Right hindlimb (tissue), 1 donor: ENCODE results near the gene CA10.

ENCODE experiments used
- DNase-seq: peaks from one replicate; pipeline ENCODE4 v3.0.0-alpha.2; 2018

The CA10 gene

DNA sequence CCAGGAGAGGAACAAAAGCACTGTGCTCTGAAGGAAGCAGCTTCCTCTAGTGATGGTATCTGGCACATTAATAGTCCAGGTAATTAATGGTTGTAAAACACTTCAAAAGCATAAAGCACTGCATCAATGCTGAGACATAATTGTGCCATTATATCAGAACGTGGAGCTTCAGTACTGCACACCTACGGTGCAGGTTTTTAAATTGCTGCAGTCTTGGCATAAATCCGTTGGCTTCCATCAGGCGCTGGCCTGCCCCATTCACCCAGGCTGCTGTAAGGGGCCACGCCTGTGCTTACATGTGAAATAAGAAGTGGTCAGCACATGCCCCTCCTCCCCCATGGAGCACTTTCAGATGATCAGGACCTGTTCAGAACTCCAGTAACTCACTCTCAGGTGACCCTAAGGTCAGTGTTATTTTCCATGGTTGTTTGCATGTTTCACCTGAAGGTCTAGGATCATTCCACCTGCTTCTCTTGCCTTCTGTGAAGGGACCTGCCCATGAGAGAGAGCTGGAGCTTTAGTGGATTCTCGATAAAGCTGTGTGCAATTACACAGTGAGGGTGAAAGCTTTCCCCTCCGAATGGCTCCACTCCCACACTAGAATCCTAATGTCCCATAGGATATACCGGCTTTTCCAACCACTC lies 345.3 kb downstream of the CA10 start:
- no peak for DNase-seq

- no peak for DNase-seq
Observed at GRCh38 chr17:51807460-51807859, 351.1 kb downstream of the CA10 start.

DNA sequence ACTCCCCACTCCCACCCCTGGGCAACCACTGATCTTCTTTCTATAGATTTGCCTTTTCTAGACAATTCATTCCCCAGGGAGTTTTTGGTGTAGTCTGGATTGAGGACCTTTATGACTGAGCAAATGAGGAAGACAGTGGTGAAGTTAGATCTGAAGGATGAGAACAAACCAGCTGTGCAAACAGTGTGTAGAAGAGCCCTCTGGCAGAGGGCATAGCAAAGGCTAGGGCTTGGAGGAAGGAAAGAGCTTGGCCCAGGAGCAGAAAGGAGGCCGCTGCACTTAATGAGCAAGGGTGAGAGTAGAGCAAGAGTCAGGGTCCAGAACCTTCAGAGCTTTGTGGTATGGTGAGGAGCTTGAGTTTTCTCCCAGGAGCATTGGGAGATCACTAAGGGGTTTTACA lies 352.7 kb downstream of the CA10 start:
- no peak for DNase-seq

- no peak for DNase-seq
Observed at GRCh38 chr17:51805185-51805584, 353.3 kb downstream of the CA10 start.

GRCh38 chr17:51803161-51803560 lies 355.4 kb downstream of the CA10 start:
- no peak for DNase-seq

DNA sequence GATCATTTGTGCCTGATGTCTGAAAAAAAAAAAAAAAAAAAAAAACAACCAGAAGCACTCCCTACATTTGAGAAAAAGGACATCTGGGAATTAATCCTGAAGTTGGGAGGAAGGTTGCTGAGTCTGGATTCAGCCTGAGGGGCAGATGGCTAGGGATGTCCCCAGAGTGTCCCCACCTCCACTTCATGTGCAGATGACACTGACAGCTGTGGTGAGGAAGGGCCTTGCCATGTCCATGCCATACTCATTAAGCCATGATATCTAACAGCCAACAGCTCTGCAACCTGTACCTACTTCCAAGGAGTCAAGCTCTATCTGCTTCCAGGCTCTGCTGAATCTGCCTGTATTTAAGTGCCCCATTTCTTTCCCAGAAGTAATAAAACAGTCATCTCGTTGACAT lies 356.0 kb downstream of the CA10 start:
- no peak for DNase-seq

GRCh38 chr17:51801626-51802025 lies 356.9 kb downstream of the CA10 start:
- no peak for DNase-seq

GRCh38 chr17:51799981-51800380 lies 358.5 kb downstream of the CA10 start:
- no peak for DNase-seq

- DNase-seq: no peak
Observed at GRCh38 chr17:51799240-51799639, 359.3 kb downstream of the CA10 start.

GRCh38 chr17:51797150-51797549 lies 361.4 kb downstream of the CA10 start:
- no peak for DNase-seq

GRCh38 chr17:51796026-51796425 lies 362.5 kb downstream of the CA10 start:
- no peak for DNase-seq

DNA sequence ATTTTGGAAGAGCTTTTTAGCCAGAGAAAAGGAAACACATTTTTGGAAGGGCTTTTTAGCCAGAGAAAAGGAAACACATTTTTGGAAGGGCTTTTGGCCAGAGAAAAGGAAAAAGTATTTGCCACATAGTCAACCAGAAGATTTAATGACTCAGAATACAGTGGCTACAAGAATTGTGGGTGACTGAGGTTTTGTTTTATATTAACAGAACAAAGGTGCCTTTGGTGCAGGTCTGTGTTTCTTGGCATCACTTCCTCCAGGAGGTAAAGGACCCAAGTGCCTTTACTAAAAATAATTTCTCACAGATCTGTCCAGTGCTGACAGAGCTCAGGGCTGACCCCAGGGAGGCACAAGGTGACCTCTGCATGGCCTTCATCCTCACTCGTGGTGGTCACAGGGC lies 363.1 kb downstream of the CA10 start:
- DNase-seq: no peak

DNA sequence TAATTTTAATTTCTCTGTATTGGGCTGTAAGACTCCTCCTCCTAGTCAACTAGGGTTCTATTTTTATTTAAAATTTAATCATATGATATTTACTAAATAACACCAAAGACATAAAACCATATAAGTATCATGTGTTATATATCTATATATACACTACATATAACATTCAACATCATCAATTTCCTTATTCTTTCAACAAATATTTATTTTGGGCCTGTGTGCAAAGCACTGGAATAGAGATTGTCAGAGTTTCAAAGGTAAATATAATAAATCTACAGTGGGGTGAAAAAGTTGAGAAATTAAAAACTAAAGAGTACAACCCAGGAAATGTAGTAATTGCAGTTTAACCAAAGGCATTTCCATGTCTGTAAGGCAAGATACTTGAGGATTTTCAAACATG lies 364.0 kb downstream of the CA10 start:
- no peak for DNase-seq

DNA sequence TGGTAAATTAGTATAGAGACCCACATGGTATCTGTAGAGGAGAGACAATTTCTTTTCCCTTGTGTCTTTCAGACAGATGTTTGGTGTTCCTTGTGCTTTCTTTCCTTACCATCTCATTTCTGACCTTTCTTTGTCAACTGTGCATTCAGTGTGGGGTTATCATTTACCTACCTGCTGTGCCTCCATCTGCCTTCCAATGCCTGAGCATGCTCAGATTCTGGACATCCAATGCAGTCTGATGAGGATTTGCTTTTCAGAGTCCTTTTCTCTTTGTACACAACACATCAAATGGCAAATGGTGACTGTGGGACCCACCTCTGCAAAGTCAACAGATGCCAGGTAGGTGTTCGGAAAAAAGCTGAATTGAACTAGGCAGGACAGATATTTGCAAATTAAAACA lies 364.8 kb downstream of the CA10 start:
- no peak for DNase-seq

- no peak for DNase-seq
Observed at GRCh38 chr17:51778842-51779241, 379.7 kb downstream of the CA10 start.

DNA sequence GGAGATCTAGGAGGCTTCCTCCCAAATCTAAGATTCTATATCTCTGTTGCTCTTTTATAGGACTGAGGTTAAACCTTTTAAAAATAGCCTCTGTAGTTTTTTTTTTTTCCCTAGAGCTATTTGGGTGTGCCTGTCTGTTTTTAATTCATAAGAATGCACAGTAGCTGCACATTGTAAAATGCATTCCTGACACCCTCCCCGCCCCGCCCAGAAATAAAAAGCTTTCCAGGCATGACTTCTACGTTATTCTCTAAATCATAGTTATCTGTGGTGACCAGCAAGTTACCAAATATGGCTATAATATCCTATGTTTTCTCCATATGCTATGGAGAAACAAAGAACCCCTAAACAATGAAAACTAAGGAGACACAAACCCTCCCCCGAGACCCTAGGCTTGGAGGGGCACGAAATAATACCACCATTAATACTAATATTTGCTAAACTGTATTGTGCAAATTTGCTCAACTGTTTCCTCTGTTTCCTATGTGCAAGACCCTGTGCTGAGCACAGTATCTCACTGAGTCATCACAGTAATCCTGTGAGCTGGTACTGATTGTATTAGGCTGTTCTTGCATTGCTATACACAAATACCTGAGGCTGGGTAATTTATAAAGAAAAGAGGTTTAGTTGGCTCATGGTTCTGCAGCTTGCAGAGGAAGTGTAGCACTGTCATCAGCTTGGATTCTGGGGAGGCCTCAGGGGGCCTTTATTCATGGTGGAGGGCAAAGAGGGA lies 388.3 kb downstream of the CA10 start:
- no peak for DNase-seq

DNA sequence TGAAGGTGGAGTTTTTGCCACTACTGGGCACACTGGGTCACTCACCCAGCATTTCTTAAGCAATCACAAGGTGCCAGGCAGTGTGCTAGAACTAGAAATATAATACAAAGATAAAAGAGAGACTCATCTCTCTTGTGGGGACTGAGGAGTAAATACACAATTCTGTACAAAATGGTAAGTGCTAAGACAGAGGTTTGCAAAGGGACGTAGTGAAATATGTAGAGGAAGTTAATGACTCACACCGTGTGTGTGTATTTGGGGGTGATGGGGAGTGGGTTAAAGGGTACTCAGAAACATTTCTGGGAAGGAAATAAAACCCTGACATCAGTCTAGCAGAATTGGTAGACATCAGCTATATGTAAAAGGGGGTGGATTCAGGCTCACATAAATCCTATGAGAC lies 389.3 kb downstream of the CA10 start:
- DNase-seq: no peak

- DNase-seq: no peak
Observed at GRCh38 chr17:51768706-51769105, 389.8 kb downstream of the CA10 start.

DNA sequence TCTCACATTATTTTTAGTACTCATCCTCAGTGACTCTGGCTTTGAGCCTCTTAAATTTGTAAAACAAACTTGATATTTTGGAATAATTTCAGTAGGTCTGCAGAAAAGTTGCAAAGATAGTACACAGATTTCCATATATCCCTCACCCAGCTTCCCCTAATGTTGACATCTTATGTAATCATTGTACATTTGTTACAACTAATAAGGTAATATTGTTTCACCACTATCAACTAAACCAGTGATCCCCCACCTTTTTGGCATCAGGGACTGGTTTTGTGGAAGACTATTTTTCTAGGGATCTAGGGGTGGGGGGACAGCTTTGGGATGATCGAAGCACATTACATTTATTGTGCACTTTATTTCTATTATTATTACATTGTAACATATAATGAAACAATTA lies 391.2 kb downstream of the CA10 start:
- no peak for DNase-seq

DNA sequence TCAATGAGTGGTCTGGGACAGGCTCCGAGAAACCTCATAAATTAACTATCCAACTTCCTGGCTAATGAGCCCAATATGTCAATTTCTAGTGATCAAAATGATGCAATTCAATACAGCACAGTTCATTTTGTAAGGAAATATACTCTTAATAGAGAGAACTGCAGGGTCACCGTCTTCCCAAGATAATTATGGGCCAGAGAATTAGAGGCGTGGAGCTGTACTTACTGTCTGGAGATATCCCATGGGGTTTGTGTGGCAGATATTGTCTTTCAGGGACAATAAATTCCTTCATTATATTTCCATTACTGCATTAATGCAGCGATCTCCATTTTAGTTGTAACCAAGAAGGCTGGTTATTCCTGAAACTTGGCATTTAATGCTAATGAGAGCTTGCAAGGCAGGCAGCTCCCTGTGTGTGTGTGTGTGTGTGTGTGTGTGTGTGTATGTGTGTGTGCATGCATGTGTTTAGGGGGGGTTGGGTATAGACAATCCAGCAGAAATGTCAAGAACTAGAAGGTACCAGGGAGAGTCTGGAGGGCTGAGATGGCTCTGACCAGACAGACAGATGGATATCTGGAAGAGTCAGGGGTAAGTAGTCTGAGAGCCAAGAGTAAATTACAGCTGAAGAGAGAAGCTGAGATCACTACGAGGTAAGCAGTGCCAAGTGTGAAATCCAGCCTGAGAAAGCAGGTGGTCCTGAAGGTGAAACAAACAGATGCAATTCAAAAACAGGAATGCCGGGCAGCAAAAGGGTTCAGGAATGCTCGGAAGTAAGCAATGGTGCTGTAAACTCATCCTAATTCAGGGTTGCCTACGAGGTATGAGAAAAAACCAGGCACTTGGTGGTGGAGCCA lies 393.0 kb downstream of the CA10 start:
- DNase-seq: peak; percentile 22

GRCh38 chr17:51764387-51764971 lies 394.0 kb downstream of the CA10 start:
- peak; percentile 74 for DNase-seq

GRCh38 chr17:51763058-51763457 lies 395.5 kb downstream of the CA10 start:
- DNase-seq: no peak

DNA sequence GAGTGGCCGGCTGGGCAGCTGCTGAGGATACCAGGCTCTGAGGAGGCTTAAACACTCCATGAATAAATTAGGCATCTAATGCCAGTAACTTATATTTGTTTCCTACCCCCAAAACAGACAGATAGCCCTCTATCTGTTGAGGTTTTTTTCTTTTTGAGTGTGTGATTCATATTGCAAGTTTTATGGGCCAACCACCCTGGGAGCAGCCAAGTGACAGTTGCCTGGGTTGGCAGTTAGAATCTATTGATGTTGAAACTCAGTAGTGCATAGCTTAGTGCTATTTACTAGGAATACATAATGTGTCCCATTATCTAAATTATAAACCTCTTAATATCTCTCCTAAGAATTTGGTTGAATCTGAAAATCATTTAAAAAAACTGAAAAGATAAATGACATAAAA lies 397.4 kb downstream of the CA10 start:
- DNase-seq: no peak

- DNase-seq: no peak
Observed at GRCh38 chr17:51759260-51759659, 399.3 kb downstream of the CA10 start.
